K562 (cell line): Measurements from ENCODE around the gene PLAC9. TPM values are rescaled to one million over a fixed set of nuclear protein-coding genes. Genes with fewer than 3 reads are reported as not detected.
A peak's percentile ranks its signal among the peaks of the same experiment; 100 is the strongest.

Experiments used
- ARID1B ChIP-seq: fragments of 450-650 bp; IDR thresholded peaks from 2 replicates; pipeline ENCODE4 v1.6.1; 2016; ENCODE audit warnings: antibody characterized with exemption, mild to moderate bottlenecking, inconsistent platforms
- ATF7 ChIP-seq: fragments of 450-650 bp; IDR thresholded peaks from 2 replicates; pipeline ENCODE4 v1.7.1; 2014; ENCODE audit warnings: mild to moderate bottlenecking, moderate library complexity
- ELF4 ChIP-seq: fragments of 450-650 bp; formaldehyde crosslinking; IDR thresholded peaks from 2 replicates; pipeline ENCODE4 v1.4.0; 2022; ENCODE audit warnings: missing genetic modification characterization
- ETV5 ChIP-seq: sonication (generic); formaldehyde crosslinking; IDR thresholded peaks from 2 replicates; pipeline ENCODE4 v1.4.0; 2020; ENCODE audit warnings: low read depth, mild to moderate bottlenecking, missing genetic modification reagents
- LEF1 ChIP-seq: fragments of 450-650 bp; IDR thresholded peaks from 2 replicates; pipeline ENCODE4 v1.6.1; 2016; ENCODE audit warnings: mild to moderate bottlenecking
- MAFG ChIP-seq: fragments of 450-650 bp; conservative IDR thresholded peaks from 2 replicates; pipeline ENCODE4 v1.6.1; 2016; ENCODE audit warnings: missing genetic modification characterization, missing compliant biosample characterization
- MEIS2 ChIP-seq: fragments of 450-650 bp; IDR thresholded peaks from 2 replicates; pipeline ENCODE4 v1.6.1; 2014; ENCODE audit warnings: mild to moderate bottlenecking; ENCODE audit not compliant: partially characterized antibody
- RAD21 ChIP-seq, 2 experiments: fragments of 250-450 bp in 1 of 2; fragments of 450-650 bp in 1 of 2; sonication (Bioruptor Pico) in 1 of 2; formaldehyde crosslinking in 1 of 2; IDR thresholded peaks in 1 of 2; conservative IDR thresholded peaks in 1 of 2; 2 replicates each; pipeline versions ENCODE4 v1.4.0 to v1.8.0; 2020 to 2022; ENCODE audit warnings: mild to moderate bottlenecking in 2 of 2, moderate library complexity in 1 of 2
- SMAD2 ChIP-seq: fragments of 150-350 bp; IDR thresholded peaks from 2 replicates; pipeline ENCODE4 v1.6.1; 2014; ENCODE audit warnings: low read depth, mild to moderate bottlenecking, low read length
- TAF1 ChIP-seq: IDR thresholded peaks from 2 replicates; pipeline ENCODE4 v1.6.1; 2011; ENCODE audit warnings: mild to moderate bottlenecking, low read length, moderate library complexity; ENCODE audit not compliant: insufficient read depth, control insufficient read depth, severe bottlenecking; ENCODE audit errors: extremely low read depth
- TAF7 ChIP-seq: fragments of 450-650 bp; IDR thresholded peaks from 2 replicates; pipeline ENCODE4 v1.6.1; 2016; ENCODE audit warnings: missing genetic modification characterization, missing compliant biosample characterization
- polyA plus RNA-seq, 8 experiments: library from polyadenylated mRNA; depleted of rRNA in 4 of 8; stranded (reverse) in 5 of 8; unstranded in 3 of 8; fragments of >200 nt; fragmentation: Nextera tagmentation in 2 of 8; fragmentation: Illumina TruSeq in 1 of 8; extraction: Ambion mirVana in 2 of 8; extraction: Trizol in 1 of 8; gene quantifications; 2 replicates each; pipeline versions ENCODE4 v1.2.1 to v1.2.3, GENCODE V29; 2011 to 2014; ENCODE audit warnings: inconsistent platforms in 1 of 8, missing spikeins in 1 of 8
- total RNA-seq, 7 experiments: library from RNA; depleted of rRNA in 6 of 7; stranded (reverse); fragments of >200 nt in 6 of 7; fragmentation: Illumina TruSeq in 2 of 7; extraction: Trizol in 2 of 7; gene quantifications; 2 replicates each; pipeline versions ENCODE4 v1.2.1 to v1.2.3, GENCODE V29; 2011 to 2021; ENCODE audit warnings: low replicate concordance in 1 of 7
- TF ChIP-seq, protein P1 (sequence below): fragments of 450-650 bp; IDR thresholded peaks from 2 replicates; pipeline ENCODE4 v1.6.1; 2018; ENCODE audit not compliant: partially characterized antibody
- TF ChIP-seq, protein P2 (sequence below): sonication (generic); formaldehyde crosslinking; IDR thresholded peaks from 2 replicates; pipeline ENCODE4 v1.8.0; 2023; ENCODE audit warnings: mild to moderate bottlenecking, missing genetic modification reagents
- TF ChIP-seq, protein P3 (sequence below): fragments of 450-650 bp; formaldehyde crosslinking; conservative IDR thresholded peaks from 2 replicates; pipeline ENCODE4 v1.4.0; 2022; ENCODE audit warnings: mild to moderate bottlenecking, missing genetic modification characterization

The PLAC9 gene
- total and polyA plus RNA-seq, 9 of the 15 experiments (the other 6 are each of a cell fraction or from before 2014, with no cell fraction given): not detected

GRCh38 chr10:80187465-80188409 is 55.2 kb downstream of the PLAC9 start (continued):
- TF ChIP-seq, protein P1, sequence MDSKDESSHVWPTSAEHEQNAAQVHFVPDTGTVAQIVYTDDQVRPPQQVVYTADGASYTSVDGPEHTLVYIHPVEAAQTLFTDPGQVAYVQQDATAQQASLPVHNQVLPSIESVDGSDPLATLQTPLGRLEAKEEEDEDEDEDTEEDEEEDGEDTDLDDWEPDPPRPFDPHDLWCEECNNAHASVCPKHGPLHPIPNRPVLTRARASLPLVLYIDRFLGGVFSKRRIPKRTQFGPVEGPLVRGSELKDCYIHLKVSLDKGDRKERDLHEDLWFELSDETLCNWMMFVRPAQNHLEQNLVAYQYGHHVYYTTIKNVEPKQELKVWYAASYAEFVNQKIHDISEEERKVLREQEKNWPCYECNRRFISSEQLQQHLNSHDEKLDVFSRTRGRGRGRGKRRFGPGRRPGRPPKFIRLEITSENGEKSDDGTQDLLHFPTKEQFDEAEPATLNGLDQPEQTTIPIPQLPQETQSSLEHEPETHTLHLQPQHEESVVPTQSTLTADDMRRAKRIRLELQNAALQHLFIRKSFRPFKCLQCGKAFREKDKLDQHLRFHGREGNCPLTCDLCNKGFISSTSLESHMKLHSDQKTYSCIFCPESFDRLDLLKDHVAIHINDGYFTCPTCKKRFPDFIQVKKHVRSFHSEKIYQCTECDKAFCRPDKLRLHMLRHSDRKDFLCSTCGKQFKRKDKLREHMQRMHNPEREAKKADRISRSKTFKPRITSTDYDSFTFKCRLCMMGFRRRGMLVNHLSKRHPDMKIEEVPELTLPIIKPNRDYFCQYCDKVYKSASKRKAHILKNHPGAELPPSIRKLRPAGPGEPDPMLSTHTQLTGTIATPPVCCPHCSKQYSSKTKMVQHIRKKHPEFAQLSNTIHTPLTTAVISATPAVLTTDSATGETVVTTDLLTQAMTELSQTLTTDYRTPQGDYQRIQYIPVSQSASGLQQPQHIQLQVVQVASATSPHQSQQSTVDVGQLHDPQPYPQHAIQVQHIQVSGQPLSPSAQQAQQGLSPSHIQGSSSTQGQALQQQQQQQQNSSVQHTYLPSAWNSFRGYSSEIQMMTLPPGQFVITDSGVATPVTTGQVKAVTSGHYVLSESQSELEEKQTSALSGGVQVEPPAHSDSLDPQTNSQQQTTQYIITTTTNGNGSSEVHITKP: peak; percentile 72
- TF ChIP-seq MEIS2 (peak; percentile 17), ETV5 (CRISPR knock-in tag) (peak; percentile 68; the same call in 1 of the 2 replicates), LEF1 (peak; percentile 78), TAF1 (no peak), SMAD2 (no peak), ELF4 (CRISPR knock-in tag) (peak; percentile 90), MAFG (tag) (no peak), TAF7 (tag) (no peak; the same call in 1 of the 2 replicates), RAD21 (CRISPR knock-in tag; conservative IDR thresholded peaks at IDR 0.05 in 1 of 2, IDR thresholded peaks at IDR 0.05 in 1 of 2) (peak in 1 of 2 experiments; percentile 23; a peak in 1 of 4 replicates), ARID1B (peak; percentile 79), ATF7 (peak; percentile 70)
- TF ChIP-seq, protein P2, sequence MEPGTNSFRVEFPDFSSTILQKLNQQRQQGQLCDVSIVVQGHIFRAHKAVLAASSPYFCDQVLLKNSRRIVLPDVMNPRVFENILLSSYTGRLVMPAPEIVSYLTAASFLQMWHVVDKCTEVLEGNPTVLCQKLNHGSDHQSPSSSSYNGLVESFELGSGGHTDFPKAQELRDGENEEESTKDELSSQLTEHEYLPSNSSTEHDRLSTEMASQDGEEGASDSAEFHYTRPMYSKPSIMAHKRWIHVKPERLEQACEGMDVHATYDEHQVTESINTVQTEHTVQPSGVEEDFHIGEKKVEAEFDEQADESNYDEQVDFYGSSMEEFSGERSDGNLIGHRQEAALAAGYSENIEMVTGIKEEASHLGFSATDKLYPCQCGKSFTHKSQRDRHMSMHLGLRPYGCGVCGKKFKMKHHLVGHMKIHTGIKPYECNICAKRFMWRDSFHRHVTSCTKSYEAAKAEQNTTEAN (CRISPR knock-in tag): no peak
- TF ChIP-seq, protein P3, sequence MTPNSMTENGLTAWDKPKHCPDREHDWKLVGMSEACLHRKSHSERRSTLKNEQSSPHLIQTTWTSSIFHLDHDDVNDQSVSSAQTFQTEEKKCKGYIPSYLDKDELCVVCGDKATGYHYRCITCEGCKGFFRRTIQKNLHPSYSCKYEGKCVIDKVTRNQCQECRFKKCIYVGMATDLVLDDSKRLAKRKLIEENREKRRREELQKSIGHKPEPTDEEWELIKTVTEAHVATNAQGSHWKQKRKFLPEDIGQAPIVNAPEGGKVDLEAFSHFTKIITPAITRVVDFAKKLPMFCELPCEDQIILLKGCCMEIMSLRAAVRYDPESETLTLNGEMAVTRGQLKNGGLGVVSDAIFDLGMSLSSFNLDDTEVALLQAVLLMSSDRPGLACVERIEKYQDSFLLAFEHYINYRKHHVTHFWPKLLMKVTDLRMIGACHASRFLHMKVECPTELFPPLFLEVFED (CRISPR knock-in tag): peak; percentile 65; the same call in 1 of the 2 replicates
